Measurements from ENCODE around the gene SOX15.

SOX15 gene

DNA sequence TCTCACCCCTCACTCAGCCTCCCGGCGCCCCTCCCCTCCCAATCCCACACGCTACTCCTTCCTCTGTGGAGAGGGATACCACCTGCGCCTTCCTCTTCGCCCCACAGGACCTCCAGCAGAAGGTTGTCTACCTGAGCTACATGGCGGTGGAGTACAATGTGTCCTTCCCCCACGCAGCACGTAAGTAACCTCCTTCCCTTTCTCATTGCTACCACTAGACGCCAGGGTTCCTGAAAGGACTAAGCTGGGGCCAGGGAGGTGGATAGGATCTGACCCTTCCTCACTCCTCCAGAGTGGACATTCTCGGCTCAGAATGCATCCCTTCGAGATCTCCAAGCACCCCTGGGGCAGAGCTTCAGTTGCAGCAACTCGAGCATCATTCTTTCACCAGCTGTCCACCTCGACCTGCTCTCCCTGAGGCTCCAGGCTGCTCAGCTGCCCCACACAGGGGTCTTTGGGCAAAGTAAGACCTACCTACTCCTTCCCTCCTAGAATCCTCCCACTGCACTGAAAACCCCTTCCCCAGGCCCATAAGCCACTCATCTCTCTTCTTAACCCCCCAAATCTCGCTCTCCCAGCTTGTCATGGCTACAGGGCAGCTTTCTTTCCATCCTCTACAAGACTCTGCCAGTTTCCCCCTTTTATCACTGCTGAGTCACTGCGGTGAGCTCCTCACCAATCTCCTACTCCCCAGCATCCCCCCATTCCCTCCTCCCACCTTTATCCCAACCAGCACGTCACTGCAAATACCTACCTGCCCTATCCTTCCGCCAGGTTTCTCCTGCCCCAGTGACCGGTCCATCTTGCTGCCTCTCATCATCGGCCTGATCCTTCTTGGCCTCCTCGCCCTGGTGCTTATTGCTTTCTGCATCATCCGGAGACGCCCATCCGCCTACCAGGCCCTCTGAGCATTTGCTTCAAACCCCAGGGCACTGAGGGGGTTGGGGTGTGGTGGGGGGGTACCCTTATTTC is 9.0 kb downstream of the SOX15 start:
- Histone ChIP-seq H3K4me1 (ENCODE audit: control insufficient read depth, low read length) (peaks cover 72% of the 10 kb centered on the region), H3F3A (ENCODE audit: control insufficient read depth, insufficient read depth) (peaks cover 49% of the 10 kb centered on the region), H3K4me2 (ENCODE audit: low read length) (no peak overlapping the region), H3K9me3 (ENCODE audit: control insufficient read depth, insufficient read depth, low read length) (no peaks in the 10 kb centered on the region), H3K4me3 (ENCODE audit: low read length) (no peak overlapping the region), H3K27me3 (ENCODE audit: control insufficient read depth, low read length) (no peaks in the 10 kb centered on the region), H4K20me1 (ENCODE audit: control insufficient read depth, insufficient read depth, low read depth, low read length) (peaks cover 5% of the 10 kb centered on the region; the same call in 1 of the 2 replicates), H3K27ac (ENCODE audit: low read depth, low read length) (no peak overlapping the region), H3K79me2 (ENCODE audit: control insufficient read depth, low read length) (peaks cover 39% of the 10 kb centered on the region), H3K9me2 (replicated peaks; ENCODE audit: control insufficient read depth, low read length) (no peaks in the 10 kb centered on the region), H3K36me3 (ENCODE audit: control insufficient read depth, low read length) (peaks cover 77% of the 10 kb centered on the region)
- TF ChIP-seq EZH2phosphoT487 (IDR thresholded peaks at IDR 0.05; ENCODE audit: borderline replicate concordance, low read length) = no peak
- TF ChIP-seq, protein P1, sequence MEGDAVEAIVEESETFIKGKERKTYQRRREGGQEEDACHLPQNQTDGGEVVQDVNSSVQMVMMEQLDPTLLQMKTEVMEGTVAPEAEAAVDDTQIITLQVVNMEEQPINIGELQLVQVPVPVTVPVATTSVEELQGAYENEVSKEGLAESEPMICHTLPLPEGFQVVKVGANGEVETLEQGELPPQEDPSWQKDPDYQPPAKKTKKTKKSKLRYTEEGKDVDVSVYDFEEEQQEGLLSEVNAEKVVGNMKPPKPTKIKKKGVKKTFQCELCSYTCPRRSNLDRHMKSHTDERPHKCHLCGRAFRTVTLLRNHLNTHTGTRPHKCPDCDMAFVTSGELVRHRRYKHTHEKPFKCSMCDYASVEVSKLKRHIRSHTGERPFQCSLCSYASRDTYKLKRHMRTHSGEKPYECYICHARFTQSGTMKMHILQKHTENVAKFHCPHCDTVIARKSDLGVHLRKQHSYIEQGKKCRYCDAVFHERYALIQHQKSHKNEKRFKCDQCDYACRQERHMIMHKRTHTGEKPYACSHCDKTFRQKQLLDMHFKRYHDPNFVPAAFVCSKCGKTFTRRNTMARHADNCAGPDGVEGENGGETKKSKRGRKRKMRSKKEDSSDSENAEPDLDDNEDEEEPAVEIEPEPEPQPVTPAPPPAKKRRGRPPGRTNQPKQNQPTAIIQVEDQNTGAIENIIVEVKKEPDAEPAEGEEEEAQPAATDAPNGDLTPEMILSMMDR (IDR thresholded peaks at IDR 0.05; ENCODE audit: low read depth, low read length, poor library complexity, severe bottlenecking) = no peak

DNA sequence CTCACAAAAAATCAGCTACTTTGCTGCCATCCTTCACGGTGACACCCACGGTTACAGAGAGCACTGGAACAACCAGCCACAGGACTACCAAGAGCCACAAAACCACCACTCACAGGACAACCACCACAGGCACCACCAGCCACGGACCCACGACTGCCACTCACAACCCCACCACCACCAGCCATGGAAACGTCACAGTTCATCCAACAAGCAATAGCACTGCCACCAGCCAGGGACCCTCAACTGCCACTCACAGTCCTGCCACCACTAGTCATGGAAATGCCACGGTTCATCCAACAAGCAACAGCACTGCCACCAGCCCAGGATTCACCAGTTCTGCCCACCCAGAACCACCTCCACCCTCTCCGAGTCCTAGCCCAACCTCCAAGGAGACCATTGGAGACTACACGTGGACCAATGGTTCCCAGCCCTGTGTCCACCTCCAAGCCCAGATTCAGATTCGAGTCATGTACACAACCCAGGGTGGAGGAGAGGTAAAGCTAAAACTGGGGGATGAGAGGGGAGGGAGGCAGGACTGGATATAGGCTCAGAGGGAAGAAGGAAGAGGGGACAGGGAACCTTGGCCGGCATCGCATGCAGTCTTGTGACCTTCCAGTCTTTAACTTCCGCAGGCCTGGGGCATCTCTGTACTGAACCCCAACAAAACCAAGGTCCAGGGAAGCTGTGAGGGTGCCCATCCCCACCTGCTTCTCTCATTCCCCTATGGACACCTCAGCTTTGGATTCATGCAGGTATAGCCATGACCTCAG is 9.9 kb downstream of the SOX15 start:
- peaks cover 58% of the 10 kb centered on the region for H3F3A ChIP-seq (ENCODE audit: control insufficient read depth, insufficient read depth)
- peak overlapping the region; percentile 16; the same call in 1 of the 2 replicates for H3K4me3 ChIP-seq (ENCODE audit: low read length)
- no peaks in the 10 kb centered on the region for H3K27me3 ChIP-seq (ENCODE audit: control insufficient read depth, low read length)
- H3K79me2 ChIP-seq (ENCODE audit: control insufficient read depth, low read length) = peaks cover 38% of the 10 kb centered on the region
- H3K4me1 ChIP-seq (ENCODE audit: control insufficient read depth, low read length) = peaks cover 72% of the 10 kb centered on the region
- peaks cover 14% of the 10 kb centered on the region for H4K20me1 ChIP-seq (ENCODE audit: control insufficient read depth, insufficient read depth, low read depth, low read length)
- no peaks in the 10 kb centered on the region for H3K9me2 ChIP-seq (replicated peaks; ENCODE audit: control insufficient read depth, low read length)
- no peaks in the 10 kb centered on the region for H3K9me3 ChIP-seq (ENCODE audit: control insufficient read depth, insufficient read depth, low read length)
- H3K4me2 ChIP-seq (ENCODE audit: low read length) = peak overlapping the region; percentile 42
- TF ChIP-seq EZH2phosphoT487 (IDR thresholded peaks at IDR 0.05; ENCODE audit: borderline replicate concordance, low read length) = no peak
- TF ChIP-seq, protein P1 (IDR thresholded peaks at IDR 0.05; ENCODE audit: low read depth, low read length, poor library complexity, severe bottlenecking) = no peak
- peaks cover 80% of the 10 kb centered on the region for H3K36me3 ChIP-seq (ENCODE audit: control insufficient read depth, low read length)
- H3K27ac ChIP-seq (ENCODE audit: low read depth, low read length) = peak overlapping the region; percentile 71

DNA sequence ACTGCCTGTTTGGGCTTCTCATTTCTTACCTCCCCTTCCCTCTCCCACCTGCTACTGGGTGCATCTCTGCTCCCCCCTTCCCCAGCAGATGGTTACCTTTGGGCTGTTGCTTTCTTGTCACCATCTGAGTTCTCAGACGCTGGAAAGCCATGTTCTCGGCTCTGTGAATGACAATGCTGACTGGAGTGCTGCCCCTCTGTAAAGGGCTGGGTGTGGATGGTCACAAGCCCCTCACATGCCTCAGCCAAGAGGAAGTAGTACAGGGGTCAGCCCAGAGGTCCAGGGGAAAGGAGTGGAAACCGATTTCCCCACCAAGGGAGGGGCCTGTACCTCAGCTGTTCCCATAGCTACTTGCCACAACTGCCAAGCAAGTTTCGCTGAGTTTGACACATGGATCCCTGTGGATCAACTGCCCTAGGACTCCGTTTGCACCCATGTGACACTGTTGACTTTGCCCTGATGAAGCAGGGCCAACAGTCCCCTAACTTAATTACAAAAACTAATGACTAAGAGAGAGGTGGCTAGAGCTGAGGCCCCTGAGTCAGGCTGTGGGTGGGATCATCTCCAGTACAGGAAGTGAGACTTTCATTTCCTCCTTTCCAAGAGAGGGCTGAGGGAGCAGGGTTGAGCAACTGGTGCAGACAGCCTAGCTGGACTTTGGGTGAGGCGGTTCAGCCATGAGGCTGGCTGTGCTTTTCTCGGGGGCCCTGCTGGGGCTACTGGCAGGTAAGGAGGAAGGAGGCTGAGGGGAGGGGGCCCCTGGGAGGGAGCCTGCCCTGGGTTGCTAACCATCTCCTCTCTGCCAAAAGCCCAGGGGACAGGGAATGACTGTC is 10.7 kb downstream of the SOX15 start, which contains the start of gene CD68:
Gene CD68, plus strand, starts transcription at position 638 of the 833 bp plus-strand sequence. Its CDS starts 40 bp downstream, at position 678.
- Histone ChIP-seq H3F3A (ENCODE audit: control insufficient read depth, insufficient read depth) (peaks cover 66% of the 10 kb centered on the region), H3K36me3 (ENCODE audit: control insufficient read depth, low read length) (peaks cover 86% of the 10 kb centered on the region), H3K9me2 (replicated peaks; ENCODE audit: control insufficient read depth, low read length) (no peaks in the 10 kb centered on the region), H3K4me2 (ENCODE audit: low read length) (peak within 1 kb of the TSS; percentile 42), H3K27me3 (ENCODE audit: control insufficient read depth, low read length) (no peaks in the 10 kb centered on the region), H4K20me1 (ENCODE audit: control insufficient read depth, insufficient read depth, low read depth, low read length) (peaks cover 22% of the 10 kb centered on the region), H3K9me3 (ENCODE audit: control insufficient read depth, insufficient read depth, low read length) (no peaks in the 10 kb centered on the region), H3K4me3 (ENCODE audit: low read length) (peak within 1 kb of the TSS; percentile 21), H3K79me2 (ENCODE audit: control insufficient read depth, low read length) (peaks cover 38% of the 10 kb centered on the region), H3K27ac (ENCODE audit: low read depth, low read length) (peak within 1 kb of the TSS; percentile 71), H3K4me1 (ENCODE audit: control insufficient read depth, low read length) (peaks cover 75% of the 10 kb centered on the region)
- TF ChIP-seq, protein P1 (IDR thresholded peaks at IDR 0.05; ENCODE audit: low read depth, low read length, poor library complexity, severe bottlenecking) = no peak
- TF ChIP-seq EZH2phosphoT487 (IDR thresholded peaks at IDR 0.05; ENCODE audit: borderline replicate concordance, low read length) = no peak

Measured in DOHH2 (cell line).